SK-N-SH (cell line): ENCODE data around the gene CDH23. TPM values are rescaled to one million over a fixed set of nuclear protein-coding genes. Genes with fewer than 3 reads are reported as not detected.
A peak's percentile ranks its signal among the peaks of the same experiment; 100 is the strongest.

Experiments used
- CTCF ChIA-PET: fragments of 300-600, 350-600 bp; formaldehyde crosslinking; extraction: SDS; loops from one replicate; lab custom pipeline; 2021; lab: Yijun Ruan, JAX
- POLR2A ChIA-PET: fragments of 350-600 bp; sonication (Branson Sonifier 250); formaldehyde crosslinking; extraction: SDS; loops from one replicate; lab custom pipeline; 2020; ENCODE audit warnings: antibody characterized with exemption, inconsistent platforms; lab: Yijun Ruan, JAX
- DNase-seq: peaks from one replicate; pipeline ENCODE4 v3.0.0; 2012
- H2AFZ ChIP-seq: fragments of 200-600 bp; sonication (generic); 2 replicates; pipeline ENCODE4 v1.8.1; 2016; ENCODE audit warnings: antibody characterized with exemption, mild to moderate bottlenecking, low read depth
- H3F3A ChIP-seq: fragments of 200-600 bp; sonication (generic); replicated peaks from 2 replicates; pipeline ENCODE3; 2016; ENCODE audit warnings: antibody characterized with exemption, mild to moderate bottlenecking; ENCODE audit not compliant: insufficient read depth
- H3K27ac ChIP-seq, 2 experiments: fragments of 200-500 bp in 1 of 2; fragments of 200-600 bp in 1 of 2; sonication (Bioruptor generic) in 1 of 2; sonication (generic), shearing (Covaris generic) in 1 of 2; 2 replicates each; pipeline versions ENCODE4 v1.5.1 to v1.6.1; 2014 to 2016; ENCODE audit warnings: low read depth in 2 of 2, inconsistent platforms in 1 of 2, low read length in 1 of 2, mild to moderate bottlenecking in 1 of 2, mixed read lengths in 1 of 2
- H3K27me3 ChIP-seq: fragments of 200-600 bp; sonication (generic), shearing (Covaris generic); 2 replicates; pipeline ENCODE4 v1.6.1; 2016; ENCODE audit warnings: mixed run types; ENCODE audit not compliant: insufficient read depth
- H3K36me3 ChIP-seq, 2 experiments: fragments of 200-500 bp in 1 of 2; fragments of 200-600 bp in 1 of 2; sonication (Bioruptor generic) in 1 of 2; sonication (generic) in 1 of 2; replicated peaks in 1 of 2; 2 replicates each; pipeline versions ENCODE3 to v1.5.1; 2014 to 2016; ENCODE audit warnings: low read length in 1 of 2, mild to moderate bottlenecking in 1 of 2; ENCODE audit not compliant: insufficient read depth in 2 of 2, control insufficient read depth in 1 of 2
- H3K4me1 ChIP-seq, 2 experiments: fragments of 200-500 bp in 1 of 2; fragments of 200-600 bp in 1 of 2; sonication (Bioruptor generic) in 1 of 2; sonication (generic), shearing (Covaris generic) in 1 of 2; 2 replicates each; pipeline versions ENCODE4 v1.5.1 to v1.6.1; 2014 to 2016; ENCODE audit warnings: low read depth in 1 of 2, low read length in 1 of 2, mixed run types in 1 of 2; ENCODE audit not compliant: insufficient read depth in 2 of 2, control insufficient read depth in 1 of 2
- H3K4me2 ChIP-seq: fragments of 200-600 bp; sonication (generic), shearing (Covaris generic); 2 replicates; pipeline ENCODE4 v1.6.1; 2017; ENCODE audit warnings: mixed run types
- H3K4me3 ChIP-seq, 2 experiments: fragments of 200-500 bp in 1 of 2; fragments of 200-600 bp in 1 of 2; sonication (Bioruptor generic) in 1 of 2; sonication (generic), shearing (Covaris generic) in 1 of 2; 2 replicates each; pipeline versions ENCODE4 v1.5.1 to v1.8.1; 2014 to 2016; ENCODE audit warnings: low read depth in 2 of 2, inconsistent platforms in 1 of 2, low read length in 1 of 2, mild to moderate bottlenecking in 1 of 2, mixed read lengths in 1 of 2, moderate library complexity in 1 of 2
- H3K79me2 ChIP-seq: fragments of 200-600 bp; sonication (generic); 2 replicates; pipeline ENCODE4 v1.8.1; 2017; ENCODE audit warnings: mild to moderate bottlenecking; ENCODE audit not compliant: insufficient read depth
- H3K9ac ChIP-seq: fragments of 200-600 bp; sonication (generic); 2 replicates; pipeline ENCODE4 v1.6.1; 2017; ENCODE audit warnings: mixed run types
- H3K9me2 ChIP-seq: fragments of 200-600 bp; sonication (generic); 2 replicates; pipeline ENCODE4 v1.6.1; 2017; ENCODE audit warnings: mixed run types
- H3K9me3 ChIP-seq: fragments of 200-600 bp; sonication (generic); 2 replicates; pipeline ENCODE4 v1.6.1; 2017; ENCODE audit warnings: mixed run types, mild to moderate bottlenecking, moderate library complexity
- H4K20me1 ChIP-seq: fragments of 200-600 bp; sonication (generic); 2 replicates; pipeline ENCODE4 v1.6.1; 2017; ENCODE audit warnings: mild to moderate bottlenecking, mixed run types; ENCODE audit not compliant: insufficient read depth
- ELF1 ChIP-seq: IDR thresholded peaks from 2 replicates; pipeline ENCODE4 v1.4.0; 2012
- EP300 ChIP-seq, 2 experiments: IDR thresholded peaks; 2 replicates each; pipeline versions ENCODE4 v1.4.0 to v1.6.1; 2012; ENCODE audit warnings: borderline replicate concordance in 1 of 2, low read depth in 1 of 2, low read length in 1 of 2
- GABPA ChIP-seq: IDR thresholded peaks from 2 replicates; pipeline ENCODE4 v1.4.0; 2012; ENCODE audit warnings: low read depth, mild to moderate bottlenecking
- GATA2 ChIP-seq: sonication (generic); formaldehyde crosslinking; IDR thresholded peaks from 2 replicates; pipeline ENCODE4 v1.5.0; 2020; ENCODE audit warnings: mild to moderate bottlenecking, missing genetic modification reagents
- MAX ChIP-seq: IDR thresholded peaks from 2 replicates; pipeline ENCODE4 v1.4.0; 2012; ENCODE audit warnings: low read depth
- MEF2A ChIP-seq: IDR thresholded peaks from 2 replicates; pipeline ENCODE4 v1.4.0; 2012; ENCODE audit warnings: low read depth, borderline replicate concordance
- RCOR1 ChIP-seq: fragments of 150-350 bp; IDR thresholded peaks from 2 replicates; pipeline ENCODE4 v1.6.1; 2017; ENCODE audit warnings: antibody characterized with exemption, low read length
- REST ChIP-seq: IDR thresholded peaks from 2 replicates; pipeline ENCODE4 v1.6.1; 2012; ENCODE audit warnings: mild to moderate bottlenecking, low read depth, low read length, moderate library complexity
- RFX5 ChIP-seq: IDR thresholded peaks from 2 replicates; pipeline ENCODE4 v1.6.1; 2012; ENCODE audit warnings: mild to moderate bottlenecking, improper control_type of control experiment, low read length
- SMC3 ChIP-seq: IDR thresholded peaks from 2 replicates; pipeline ENCODE4 v1.6.1; 2012; ENCODE audit warnings: low read depth, low read length, improper control_type of control experiment
- TAF1 ChIP-seq: IDR thresholded peaks from 2 replicates; pipeline ENCODE4 v1.6.1; 2012; ENCODE audit warnings: low read depth, mild to moderate bottlenecking, low read length, moderate library complexity, borderline replicate concordance
- USF2 ChIP-seq: fragments of 150-350 bp; IDR thresholded peaks from 2 replicates; pipeline ENCODE4 v1.6.1; 2017; ENCODE audit warnings: antibody characterized with exemption, low read length, low read depth, borderline replicate concordance
- WGBS: methylation state at CpG from one replicate; pipeline ENCODE4 v1.1.6; 2017; ENCODE audit warnings: low lambda C conversion rate; 5-methylcytosine and 5-hydroxymethylcytosine counted together
- polyA plus RNA-seq, 3 experiments: library from polyadenylated mRNA; depleted of rRNA; stranded (reverse); fragments of >200 nt; gene quantifications; 2 replicates each; pipeline ENCODE4 v1.2.3, GENCODE V29; 2012

CDH23 gene
- polyA plus RNA-seq, 1 of the 3 experiments (the other 2 are of a cell fraction), result 0.03 TPM

- Histone ChIP-seq H2AFZ (no peak overlapping the region), H3F3A (no peaks in the 10 kb centered on the region), H3K79me2 (no peaks in the 10 kb centered on the region), H3K4me3 (no peak overlapping the region), H3K27me3 (no peaks in the 10 kb centered on the region), H3K36me3 (no peaks in the 10 kb centered on the region), H3K9me2 (no peaks in the 10 kb centered on the region), H3K9me3 (no peaks in the 10 kb centered on the region), H3K27ac (no peak overlapping the region), H3K4me2 (no peak overlapping the region), H3K9ac (no peak overlapping the region), H4K20me1 (no peaks in the 10 kb centered on the region), H3K4me1 (no peaks in the 10 kb centered on the region)
- DNase-seq, result peak; percentile 6
- WGBS, result 11% methylated on average over 4 of the region's 6 CpGs
- CTCF ChIA-PET, result interaction anchor here (1.0 kb wide), 2 partner anchors 18 to 42 kb away, joined by 3 read pairs; no protein-coding TSS in a partner anchor
- TF ChIP-seq SMC3, result no peak
- no peak for TF ChIP-seq RFX5
- no peak for TF ChIP-seq REST
- TF ChIP-seq TAF1, result no peak
- TF ChIP-seq GATA2 (CRISPR knock-in tag), result no peak
- TF ChIP-seq MEF2A, result no peak
- no peak for TF ChIP-seq EP300 (IDR thresholded peaks at IDR 0.05; ENCODE audit: borderline replicate concordance in 1 of 2, low read depth in 1 of 2, low read length in 1 of 2)
- POLR2A ChIA-PET, result no interaction called here
Measured at GRCh38 chr10:71426058-71426605, 29.4 kb downstream of the CDH23 start.

GRCh38 chr10:71427246-71427645, 30.5 kb downstream of the CDH23 start:
- Histone ChIP-seq H3K9me2 (no peaks in the 10 kb centered on the region), H3K27ac (no peak overlapping the region), H3K9ac (no peak overlapping the region), H2AFZ (no peak overlapping the region), H3K27me3 (no peaks in the 10 kb centered on the region), H3K4me3 (no peak overlapping the region), H3K4me2 (no peak overlapping the region), H3K79me2 (no peaks in the 10 kb centered on the region), H3F3A (no peaks in the 10 kb centered on the region), H4K20me1 (no peaks in the 10 kb centered on the region), H3K4me1 (no peaks in the 10 kb centered on the region), H3K36me3 (no peaks in the 10 kb centered on the region), H3K9me3 (no peaks in the 10 kb centered on the region)
- TF ChIP-seq MAX, result no peak
- no peak for TF ChIP-seq GABPA
- no peak for TF ChIP-seq RCOR1
- no peak for TF ChIP-seq ELF1
- TF ChIP-seq USF2, result no peak
- ChIA-PET POLR2A (no interaction called here), CTCF (interaction anchor here (1.0 to 1.1 kb wide), 3 partner anchors 10 to 43 kb away, joined by 3 read pairs; no protein-coding TSS in a partner anchor)
- 44% methylated on average over 5 of the region's 5 CpGs for WGBS
- DNase-seq, result no peak
